Parathyroid adenoma (tissue), 2 donors: ENCODE measurements around the gene MORC2.

Experiments
- H2AFZ ChIP-seq: fragments of 300-600 bp; sonication (generic); one replicate; pipeline ENCODE4 v1.7.0; 2017; ENCODE audit warnings: antibody characterized with exemption, mild to moderate bottlenecking
- H3K27ac ChIP-seq: fragments of 300-600 bp; sonication (generic); one replicate; pipeline ENCODE4 v1.7.0; 2017
- H3K27me3 ChIP-seq: fragments of 300-600 bp; sonication (generic); one replicate; pipeline ENCODE4 v1.7.0; 2017; ENCODE audit warnings: low read length; ENCODE audit not compliant: control insufficient read depth, insufficient read depth
- H3K36me3 ChIP-seq: fragments of 300-600 bp; sonication (generic); one replicate; pipeline ENCODE4 v1.7.0; 2017; ENCODE audit warnings: low read length; ENCODE audit not compliant: control insufficient read depth, insufficient read depth
- H3K4me1 ChIP-seq: fragments of 300-600 bp; sonication (generic); one replicate; pipeline ENCODE4 v1.7.0; 2017; ENCODE audit warnings: control low read depth
- H3K4me2 ChIP-seq: fragments of 300-600 bp; sonication (generic); one replicate; pipeline ENCODE4 v1.7.0; 2017; ENCODE audit warnings: low read length
- H3K4me3 ChIP-seq: fragments of 300-600 bp; sonication (generic); one replicate; pipeline ENCODE4 v1.7.0; 2017; ENCODE audit warnings: low read depth, low read length
- H3K79me2 ChIP-seq: fragments of 300-600 bp; sonication (generic); one replicate; pipeline ENCODE4 v1.7.0; 2017; ENCODE audit warnings: control low read depth
- H3K9ac ChIP-seq: fragments of 300-600 bp; sonication (generic); one replicate; pipeline ENCODE4 v1.7.0; 2017; ENCODE audit warnings: mild to moderate bottlenecking
- H3K9me3 ChIP-seq: fragments of 300-600 bp; sonication (generic); one replicate; pipeline ENCODE4 v1.7.0; 2017; ENCODE audit warnings: low read length; ENCODE audit not compliant: control insufficient read depth
- TF ChIP-seq, protein P1 (sequence below): fragments of 300-600 bp; sonication (generic); IDR thresholded peaks from one replicate; pipeline ENCODE4 v1.7.0; 2017; ENCODE audit warnings: antibody characterized with exemption, mild to moderate bottlenecking
- donor health status: primary hyperparathyroidism.

The MORC2 gene

DNA sequence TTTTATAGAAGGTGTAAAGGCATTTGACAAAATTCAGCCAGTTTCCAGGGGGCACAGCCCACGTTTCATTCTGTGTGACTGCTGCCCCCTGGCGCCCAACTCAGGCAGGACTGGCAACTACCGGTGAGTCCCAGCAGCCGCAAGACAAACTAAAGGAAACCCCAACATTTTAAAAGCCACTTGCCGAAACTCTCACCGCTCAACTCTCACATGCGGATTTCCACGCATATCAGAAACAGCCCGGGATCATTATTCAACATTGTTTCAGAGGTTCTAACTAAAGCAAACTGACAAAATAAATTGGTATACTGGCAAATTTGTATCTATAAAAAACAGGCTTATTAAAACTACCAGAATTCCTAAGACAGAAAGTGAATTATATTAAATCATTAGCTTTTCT is 48.2 kb downstream of the MORC2 start:
- Histone ChIP-seq H3K27me3 (no peaks in the 10 kb centered on the region), H3K27ac (no peak overlapping the region), H3K36me3 (no peaks in the 10 kb centered on the region), H3K4me1 (no peaks in the 10 kb centered on the region), H3K4me2 (peak overlapping the region; percentile 20), H3K9ac (no peak overlapping the region), H3K9me3 (no peaks in the 10 kb centered on the region), H2AFZ (peak overlapping the region; percentile 33), H3K4me3 (no peak overlapping the region), H3K79me2 (no peaks in the 10 kb centered on the region)
- TF ChIP-seq, protein P1, sequence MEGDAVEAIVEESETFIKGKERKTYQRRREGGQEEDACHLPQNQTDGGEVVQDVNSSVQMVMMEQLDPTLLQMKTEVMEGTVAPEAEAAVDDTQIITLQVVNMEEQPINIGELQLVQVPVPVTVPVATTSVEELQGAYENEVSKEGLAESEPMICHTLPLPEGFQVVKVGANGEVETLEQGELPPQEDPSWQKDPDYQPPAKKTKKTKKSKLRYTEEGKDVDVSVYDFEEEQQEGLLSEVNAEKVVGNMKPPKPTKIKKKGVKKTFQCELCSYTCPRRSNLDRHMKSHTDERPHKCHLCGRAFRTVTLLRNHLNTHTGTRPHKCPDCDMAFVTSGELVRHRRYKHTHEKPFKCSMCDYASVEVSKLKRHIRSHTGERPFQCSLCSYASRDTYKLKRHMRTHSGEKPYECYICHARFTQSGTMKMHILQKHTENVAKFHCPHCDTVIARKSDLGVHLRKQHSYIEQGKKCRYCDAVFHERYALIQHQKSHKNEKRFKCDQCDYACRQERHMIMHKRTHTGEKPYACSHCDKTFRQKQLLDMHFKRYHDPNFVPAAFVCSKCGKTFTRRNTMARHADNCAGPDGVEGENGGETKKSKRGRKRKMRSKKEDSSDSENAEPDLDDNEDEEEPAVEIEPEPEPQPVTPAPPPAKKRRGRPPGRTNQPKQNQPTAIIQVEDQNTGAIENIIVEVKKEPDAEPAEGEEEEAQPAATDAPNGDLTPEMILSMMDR: peak; percentile 74

DNA sequence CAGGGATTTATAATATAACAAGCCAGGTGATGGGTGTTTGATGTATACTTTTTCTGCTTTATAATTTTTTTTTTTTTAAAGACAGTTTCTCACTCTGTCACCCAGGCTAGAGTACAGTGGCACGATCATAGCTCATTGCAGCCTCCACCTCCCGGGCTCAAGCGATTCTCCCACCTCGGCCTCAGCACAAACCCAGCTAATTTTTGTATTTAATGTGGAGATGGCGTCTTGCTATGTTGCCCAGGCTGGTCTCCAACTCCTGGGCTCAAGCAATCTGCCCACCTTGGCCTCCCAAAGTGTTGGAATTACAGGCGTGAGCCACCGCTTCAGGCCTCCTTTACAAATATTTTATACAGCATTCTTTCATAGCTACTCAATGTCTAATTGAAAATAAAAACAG is 48.6 kb downstream of the MORC2 start:
- TF ChIP-seq, protein P1: no peak
- no peaks in the 10 kb centered on the region for H3K36me3 ChIP-seq
- no peak overlapping the region for H3K27ac ChIP-seq
- H3K4me1 ChIP-seq: no peaks in the 10 kb centered on the region
- no peaks in the 10 kb centered on the region for H3K27me3 ChIP-seq
- H3K79me2 ChIP-seq: no peaks in the 10 kb centered on the region
- H2AFZ ChIP-seq: no peak overlapping the region
- H3K4me2 ChIP-seq: no peak overlapping the region
- H3K9me3 ChIP-seq: no peaks in the 10 kb centered on the region
- no peak overlapping the region for H3K9ac ChIP-seq
- no peak overlapping the region for H3K4me3 ChIP-seq

DNA sequence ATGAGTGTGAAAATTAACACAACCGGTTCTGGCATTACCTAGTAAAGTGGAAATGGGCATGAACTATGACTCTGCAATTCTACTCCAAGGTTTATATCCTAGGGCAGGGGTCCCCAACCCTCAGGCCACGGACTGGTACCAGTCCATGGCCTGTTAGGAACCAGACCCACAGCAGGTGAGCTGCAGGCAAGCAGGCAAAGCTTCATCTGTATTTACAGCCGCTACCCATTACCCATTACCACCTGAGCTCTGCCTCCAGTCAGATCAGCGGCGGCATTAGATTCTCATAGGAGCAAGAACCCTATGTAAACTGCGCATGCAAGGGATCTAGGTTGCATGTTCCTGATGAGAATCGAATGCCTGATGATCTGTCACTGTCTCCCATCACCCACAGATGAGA is 49.8 kb downstream of the MORC2 start:
- TF ChIP-seq, protein P1: no peak
- H3K9me3 ChIP-seq: no peaks in the 10 kb centered on the region

DNA sequence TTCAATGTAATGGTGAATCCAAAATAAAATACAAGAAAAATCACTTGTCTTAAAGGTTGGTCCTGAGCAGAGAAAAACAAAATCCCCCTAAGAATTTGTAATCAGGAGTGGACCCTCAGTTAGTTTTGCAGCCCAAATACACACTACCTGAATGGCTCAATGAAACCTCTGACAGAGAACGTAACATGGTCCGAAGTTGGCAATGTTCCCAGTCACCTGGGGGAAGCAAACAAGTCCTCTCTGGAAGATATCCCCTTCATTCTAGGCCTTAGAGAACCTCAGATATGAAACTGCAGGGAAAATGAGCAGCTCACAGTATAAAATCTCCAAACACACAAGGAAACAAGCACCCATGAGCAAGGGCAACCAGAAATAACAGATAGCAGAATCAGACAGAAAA is 58.2 kb downstream of the MORC2 start:
- H3K36me3 ChIP-seq: no peaks in the 10 kb centered on the region
- no peak overlapping the region for H3K27ac ChIP-seq
- no peak overlapping the region for H3K9ac ChIP-seq
- H3K79me2 ChIP-seq: no peaks in the 10 kb centered on the region
- no peaks in the 10 kb centered on the region for H3K4me1 ChIP-seq
- H2AFZ ChIP-seq: no peak overlapping the region
- H3K27me3 ChIP-seq: no peaks in the 10 kb centered on the region
- TF ChIP-seq, protein P1: no peak
- H3K4me3 ChIP-seq: no peak overlapping the region
- H3K9me3 ChIP-seq: no peaks in the 10 kb centered on the region
- no peak overlapping the region for H3K4me2 ChIP-seq

More for the DNA sequence above, 49.8 kb downstream of the MORC2 start:
- no peaks in the 10 kb centered on the region for H3K36me3 ChIP-seq
- H3K9ac ChIP-seq: no peak overlapping the region
- H3K4me3 ChIP-seq: no peak overlapping the region
- H3K79me2 ChIP-seq: no peaks in the 10 kb centered on the region
- no peak overlapping the region for H3K27ac ChIP-seq
- H3K27me3 ChIP-seq: no peaks in the 10 kb centered on the region
- no peak overlapping the region for H3K4me2 ChIP-seq
- no peaks in the 10 kb centered on the region for H3K4me1 ChIP-seq
- no peak overlapping the region for H2AFZ ChIP-seq

- Histone ChIP-seq H3K27me3 (no peaks in the 10 kb centered on the region), H3K9me3 (no peaks in the 10 kb centered on the region), H3K79me2 (no peaks in the 10 kb centered on the region), H3K27ac (no peak overlapping the region), H3K9ac (no peak overlapping the region), H3K4me3 (no peak overlapping the region), H2AFZ (no peak overlapping the region), H3K4me2 (no peak overlapping the region), H3K4me1 (no peaks in the 10 kb centered on the region), H3K36me3 (no peaks in the 10 kb centered on the region)
- TF ChIP-seq, protein P1: no peak
These were observed 59.3 kb downstream of the MORC2 start for GRCh38 chr22:30909306-30909705.
